SU-DHL-6 (cell line): Measurements from ENCODE around the gene ZSCAN22.

Source experiments
- CTCF ChIP-seq: fragments of 200-600 bp; sonication (generic); IDR thresholded peaks from one replicate; pipeline ENCODE4 v1.5.1; 2017; ENCODE audit warnings: antibody characterized with exemption, mild to moderate bottlenecking, low read length, moderate library complexity; ENCODE audit not compliant: insufficient read depth, poor library complexity, severe bottlenecking
- EZH2phosphoT487 ChIP-seq: fragments of 200-600 bp; sonication (generic), shearing (Covaris generic); conservative IDR thresholded peaks from 2 replicates; pipeline ENCODE4 v1.6.1; 2018; ENCODE audit warnings: mild to moderate bottlenecking, antibody characterized with exemption, low read length, moderate library complexity, mixed read lengths

DNA sequence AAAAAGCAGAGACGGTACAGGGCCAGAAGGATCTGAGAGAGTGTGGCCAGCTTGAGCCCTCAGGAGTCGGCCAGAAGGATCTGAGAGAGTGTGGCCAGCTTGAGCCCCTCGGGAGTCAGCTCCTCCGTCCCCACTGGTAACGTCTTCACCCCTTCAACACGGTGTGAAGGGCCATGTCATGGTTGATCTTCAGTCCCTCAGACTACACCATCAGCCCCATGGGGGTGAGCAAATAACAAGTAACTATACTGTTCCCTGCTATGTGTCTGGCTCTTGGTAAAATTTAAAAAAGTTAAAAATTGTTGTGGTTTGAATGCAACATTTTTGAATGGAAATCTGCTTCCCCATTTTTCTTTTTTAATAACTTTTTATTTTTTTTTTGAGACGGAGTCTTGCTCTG lies 49.6 kb upstream of the ZSCAN22 start:
- TF ChIP-seq CTCF (no peak), EZH2phosphoT487 (no peak)
